ENCODE results near the gene ARHGAP35.

ARHGAP35 gene

GRCh38 chr19:46842791-46843190 lies 18.0 kb upstream of the ARHGAP35 start:
- DNase-seq (ENCODE audit: low read depth, low spot score), result no peak
- no peak overlapping the region for H3K4me3 ChIP-seq (ENCODE audit: low read depth, low read length)
- TF ChIP-seq CTCF (IDR thresholded peaks at IDR 0.05; ENCODE audit: low read depth, low read length), result no peak
- in situ Hi-C loops (cut with HindIII; ENCODE audit: low sequenced_read_pairs), result no loop called here

GRCh38 chr19:46844067-46844489 lies 16.7 kb upstream of the ARHGAP35 start:
- H3K4me3 ChIP-seq (ENCODE audit: low read depth, low read length), result no peak overlapping the region
- TF ChIP-seq CTCF (IDR thresholded peaks at IDR 0.05; ENCODE audit: low read depth, low read length), result no peak
- in situ Hi-C loops (cut with HindIII; ENCODE audit: low sequenced_read_pairs), result no loop called here
- no peak for DNase-seq (ENCODE audit: low read depth, low spot score)

GRCh38 chr19:46845959-46846459 lies 14.8 kb upstream of the ARHGAP35 start:
- no peak overlapping the region for H3K4me3 ChIP-seq (ENCODE audit: low read depth, low read length)
- TF ChIP-seq CTCF (IDR thresholded peaks at IDR 0.05; ENCODE audit: low read depth, low read length), result no peak
- in situ Hi-C loops (cut with HindIII; ENCODE audit: low sequenced_read_pairs), result no loop called here
- DNase-seq (ENCODE audit: low read depth, low spot score), result no peak

GRCh38 chr19:46847528-46847927 lies 13.3 kb upstream of the ARHGAP35 start:
- in situ Hi-C loops (cut with HindIII; ENCODE audit: low sequenced_read_pairs), result no loop called here
- no peak for TF ChIP-seq CTCF (IDR thresholded peaks at IDR 0.05; ENCODE audit: low read depth, low read length)
- H3K4me3 ChIP-seq (ENCODE audit: low read depth, low read length), result no peak overlapping the region
- no peak for DNase-seq (ENCODE audit: low read depth, low spot score)

GRCh38 chr19:46848389-46848788 lies 12.4 kb upstream of the ARHGAP35 start:
- DNase-seq (ENCODE audit: low read depth, low spot score), result no peak
- in situ Hi-C loops (cut with HindIII; ENCODE audit: low sequenced_read_pairs), result no loop called here
- no peak for TF ChIP-seq CTCF (IDR thresholded peaks at IDR 0.05; ENCODE audit: low read depth, low read length)
- H3K4me3 ChIP-seq (ENCODE audit: low read depth, low read length), result no peak overlapping the region

- H3K4me3 ChIP-seq (ENCODE audit: low read depth, low read length), result peak overlapping the region; percentile 54
- in situ Hi-C loops (cut with HindIII; ENCODE audit: low sequenced_read_pairs), result no loop called here
- TF ChIP-seq CTCF (IDR thresholded peaks at IDR 0.05; ENCODE audit: low read depth, low read length), result no peak
- DNase-seq (ENCODE audit: low read depth, low spot score), result no peak
These were observed 11.2 kb upstream of the ARHGAP35 start for GRCh38 chr19:46849610-46850009.

All from astrocyte of the spinal cord (primary cell).